Measurements from ENCODE around the gene ERC2. TPM values are rescaled to one million over a fixed set of nuclear protein-coding genes. Genes with fewer than 3 reads are reported as not detected.

The ERC2 gene
- total RNA-seq, 1 donor from 2014 or later, result under 0.01 TPM

- no peaks in the 10 kb centered on the region for H3K36me3 ChIP-seq (ENCODE audit: control insufficient read depth, insufficient read depth, low read length)
These were observed 837.4 kb downstream of the ERC2 start for GRCh38 chr3:55630921-55631299.

GRCh38 chr3:55630280-55630920 is 837.9 kb downstream of the ERC2 start:
- H3K36me3 ChIP-seq (ENCODE audit: control insufficient read depth, insufficient read depth, low read length), result no peaks in the 10 kb centered on the region
- FAIRE-seq, result no peak
- no peak for TF ChIP-seq CTCF (IDR thresholded peaks at IDR 0.05; ENCODE audit: insufficient read depth, low read length, severe bottlenecking)
- no peaks in the 10 kb centered on the region for H3K27me3 ChIP-seq (ENCODE audit: control insufficient read depth, insufficient read depth, low read length)
- no peak for DNase-seq (ENCODE audit: low read depth)
- no peak overlapping the region for H3K4me3 ChIP-seq (ENCODE audit: low read depth, low read length)

More at GRCh38 chr3:55630921-55631299, 837.4 kb downstream of the ERC2 start:
- Histone ChIP-seq H3K27me3 (ENCODE audit: control insufficient read depth, insufficient read depth, low read length) (no peaks in the 10 kb centered on the region), H3K4me3 (ENCODE audit: low read depth, low read length) (no peak overlapping the region)
- no peak for DNase-seq (ENCODE audit: low read depth)
- FAIRE-seq, result no peak
- no peak for TF ChIP-seq CTCF (IDR thresholded peaks at IDR 0.05; ENCODE audit: insufficient read depth, low read length, severe bottlenecking)

GRCh38 chr3:55629432-55629831 is 838.8 kb downstream of the ERC2 start:
- FAIRE-seq, result no peak
- no peak for TF ChIP-seq CTCF (IDR thresholded peaks at IDR 0.05; ENCODE audit: insufficient read depth, low read length, severe bottlenecking)
- no peak for DNase-seq (ENCODE audit: low read depth)
- Histone ChIP-seq H3K36me3 (ENCODE audit: control insufficient read depth, insufficient read depth, low read length) (no peaks in the 10 kb centered on the region), H3K27me3 (ENCODE audit: control insufficient read depth, insufficient read depth, low read length) (no peaks in the 10 kb centered on the region), H3K4me3 (ENCODE audit: low read depth, low read length) (no peak overlapping the region)

GRCh38 chr3:55626279-55626665 is 842.0 kb downstream of the ERC2 start:
- no peak for TF ChIP-seq CTCF (IDR thresholded peaks at IDR 0.05; ENCODE audit: insufficient read depth, low read length, severe bottlenecking)
- no peak overlapping the region for H3K4me3 ChIP-seq (ENCODE audit: low read depth, low read length)
- H3K36me3 ChIP-seq (ENCODE audit: control insufficient read depth, insufficient read depth, low read length), result no peaks in the 10 kb centered on the region
- FAIRE-seq (no peak), DNase-seq (ENCODE audit: low read depth) (no peak)
- no peaks in the 10 kb centered on the region for H3K27me3 ChIP-seq (ENCODE audit: control insufficient read depth, insufficient read depth, low read length)

- no peaks in the 10 kb centered on the region for H3K27me3 ChIP-seq (ENCODE audit: control insufficient read depth, insufficient read depth, low read length)
- H3K4me3 ChIP-seq (ENCODE audit: low read depth, low read length), result no peak overlapping the region
- DNase-seq (ENCODE audit: low read depth) (peak; percentile 90), FAIRE-seq (no peak)
- peak; percentile 6 for TF ChIP-seq CTCF (IDR thresholded peaks at IDR 0.05; ENCODE audit: insufficient read depth, low read length, severe bottlenecking)
- no peaks in the 10 kb centered on the region for H3K36me3 ChIP-seq (ENCODE audit: control insufficient read depth, insufficient read depth, low read length)
These were observed 844.0 kb downstream of the ERC2 start for GRCh38 chr3:55624238-55624637.

- TF ChIP-seq CTCF (IDR thresholded peaks at IDR 0.05; ENCODE audit: insufficient read depth, low read length, severe bottlenecking), result no peak
- H3K27me3 ChIP-seq (ENCODE audit: control insufficient read depth, insufficient read depth, low read length), result no peaks in the 10 kb centered on the region
- no peak overlapping the region for H3K4me3 ChIP-seq (ENCODE audit: low read depth, low read length)
- FAIRE-seq (no peak), DNase-seq (ENCODE audit: low read depth) (no peak)
- no peaks in the 10 kb centered on the region for H3K36me3 ChIP-seq (ENCODE audit: control insufficient read depth, insufficient read depth, low read length)
These were observed 844.5 kb downstream of the ERC2 start for GRCh38 chr3:55623786-55624185.
